GM19395 (cell line): Measurements from ENCODE around the gene POTEJ.
"Not testable (repeated sequence)": the region's sequence is repeated elsewhere in the genome, so short reads cannot be mapped to it uniquely, and the experiment has no call there.

Experiments
- ATAC-seq: cut with Tn5 transposase; IDR thresholded peaks from one replicate; pipeline ENCODE4 v1.9.1; 2021; ENCODE audit warnings: mild to moderate bottlenecking, moderate library complexity; ENCODE audit not compliant: unreplicated experiment

Gene POTEJ

DNA sequence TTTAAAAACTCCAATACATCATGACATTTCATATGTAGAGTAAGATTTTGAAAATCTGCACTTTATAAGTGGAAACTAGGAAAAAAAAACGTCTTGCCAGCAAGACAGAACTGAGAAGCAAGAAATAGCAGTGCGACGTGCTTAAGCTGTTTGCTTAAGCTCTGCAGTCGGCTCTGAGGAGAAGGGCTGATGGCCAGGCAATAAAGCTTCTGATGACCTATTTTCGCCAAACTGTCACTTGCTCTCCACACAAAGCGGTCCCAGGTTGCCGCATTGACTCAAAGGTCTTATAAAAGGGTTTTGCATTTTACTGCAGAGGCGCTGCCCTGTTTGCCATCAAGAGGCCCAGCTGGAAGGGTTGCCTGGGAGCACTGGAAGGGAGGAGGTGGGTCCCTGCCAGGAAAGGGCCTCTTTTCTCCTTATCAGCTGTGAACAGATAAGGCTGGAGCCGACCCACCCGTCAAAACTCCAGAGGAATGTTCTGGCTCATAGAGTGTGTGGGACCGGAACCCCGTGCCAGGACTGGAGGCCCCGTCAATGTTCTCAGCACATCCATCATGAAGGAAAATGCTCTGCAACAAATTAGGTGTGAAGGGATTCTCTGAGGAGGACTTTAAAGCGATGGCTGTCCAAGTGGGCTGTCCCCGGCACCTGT lies 9.5 kb upstream of the POTEJ start:
- ATAC-seq, result not testable (repeated sequence)

DNA sequence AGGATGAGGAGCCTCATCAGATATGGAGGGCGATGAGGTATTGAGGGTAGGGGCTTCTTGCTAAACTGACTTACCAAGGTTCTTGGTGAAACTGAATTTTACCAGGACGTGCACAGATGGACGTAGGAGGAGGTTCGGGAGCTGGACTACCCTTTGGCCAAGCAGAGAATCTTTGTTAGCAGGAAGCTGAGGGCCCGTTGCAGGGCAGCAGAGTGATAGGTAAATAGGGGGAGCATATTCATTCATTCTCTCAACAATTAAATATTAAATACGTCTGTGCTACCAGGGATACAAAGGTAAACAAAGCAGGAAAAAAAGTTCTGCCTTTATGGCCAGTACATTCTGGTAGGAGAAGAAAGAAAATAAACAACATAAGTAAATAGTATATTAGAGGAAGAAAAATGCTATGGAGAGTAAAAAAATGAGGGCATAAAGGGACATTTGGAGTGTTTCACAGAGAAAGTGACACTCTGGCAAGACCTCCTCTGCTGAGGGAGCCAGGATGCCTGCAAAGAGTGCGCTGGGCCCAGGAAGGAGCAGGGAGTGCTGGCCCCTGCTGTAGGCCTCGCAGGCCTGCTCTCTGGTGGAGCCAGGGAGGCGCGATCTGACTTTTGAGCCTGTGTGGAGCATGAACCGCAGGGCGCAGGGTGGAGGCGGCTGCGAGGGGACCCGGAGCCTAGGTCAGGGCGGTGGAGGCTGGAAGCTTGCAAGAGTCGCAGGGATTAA lies 2.8 kb upstream of the POTEJ start:
- ATAC-seq, result not testable (repeated sequence)

DNA sequence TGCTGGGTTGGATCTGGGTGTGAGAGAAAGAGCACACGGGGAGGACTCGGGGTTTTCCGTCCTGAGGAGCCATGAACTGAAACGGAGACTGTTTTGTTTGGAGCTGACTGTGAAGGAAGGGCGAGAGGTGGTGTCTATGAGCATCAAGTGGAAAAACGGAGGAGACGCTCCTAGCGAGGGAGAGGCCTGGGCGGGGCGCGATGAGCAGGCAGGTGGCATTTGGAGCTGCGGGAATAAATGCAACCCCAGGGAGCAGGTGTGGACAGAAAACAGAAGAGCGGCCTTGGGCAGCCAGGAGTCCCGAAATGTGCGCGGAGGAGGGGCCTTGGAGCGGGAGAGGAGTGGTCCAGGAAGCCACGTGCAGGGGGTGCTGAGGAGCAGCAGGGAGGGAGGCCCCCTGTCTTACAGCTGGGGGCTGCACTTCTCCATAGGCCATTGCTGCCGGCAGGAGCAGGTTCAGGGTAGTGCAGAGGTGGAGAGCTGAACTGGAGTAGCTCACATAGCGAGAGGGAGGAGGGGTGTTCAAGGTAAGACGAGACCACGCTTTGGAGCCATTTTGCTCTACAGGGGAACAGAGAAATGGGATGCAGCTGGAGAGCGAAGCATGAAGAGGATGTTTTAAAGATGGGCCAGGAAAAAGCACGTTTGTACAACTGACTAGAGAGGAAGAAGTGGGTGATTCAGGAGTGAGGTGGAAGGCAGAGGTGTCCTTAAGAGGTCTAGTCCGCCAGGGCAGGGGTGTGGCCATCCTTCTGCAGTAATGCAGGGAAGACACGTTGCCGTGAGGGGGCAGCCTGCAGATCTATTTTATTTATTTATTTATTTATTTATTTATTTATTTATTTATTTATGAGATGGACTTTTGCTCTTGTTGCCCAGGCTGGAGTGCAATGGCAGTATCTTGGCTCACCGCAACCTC lies 2.0 kb upstream of the POTEJ start:
- not testable (repeated sequence) for ATAC-seq

DNA sequence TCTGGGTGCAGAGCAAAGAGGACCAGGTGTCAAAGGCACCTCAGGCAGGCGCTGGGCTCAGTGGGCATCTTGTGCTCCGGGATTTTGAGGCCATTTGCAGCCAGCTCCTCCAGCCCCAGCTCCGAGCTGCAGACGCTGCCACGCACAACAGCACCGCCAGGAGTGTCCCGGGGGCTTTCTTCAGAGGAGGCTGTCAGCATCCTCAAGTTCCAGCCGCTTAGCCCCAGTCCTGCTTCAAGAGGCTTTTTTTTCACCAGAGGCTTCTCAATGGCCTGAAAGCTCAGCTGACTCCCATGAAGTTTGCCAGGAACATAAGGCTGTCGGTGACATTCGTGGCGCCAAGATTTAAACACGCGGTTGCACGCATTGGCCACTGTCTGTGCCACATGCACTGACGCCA lies 754 bp upstream of the POTEJ start:
- not testable (repeated sequence) for ATAC-seq

DNA sequence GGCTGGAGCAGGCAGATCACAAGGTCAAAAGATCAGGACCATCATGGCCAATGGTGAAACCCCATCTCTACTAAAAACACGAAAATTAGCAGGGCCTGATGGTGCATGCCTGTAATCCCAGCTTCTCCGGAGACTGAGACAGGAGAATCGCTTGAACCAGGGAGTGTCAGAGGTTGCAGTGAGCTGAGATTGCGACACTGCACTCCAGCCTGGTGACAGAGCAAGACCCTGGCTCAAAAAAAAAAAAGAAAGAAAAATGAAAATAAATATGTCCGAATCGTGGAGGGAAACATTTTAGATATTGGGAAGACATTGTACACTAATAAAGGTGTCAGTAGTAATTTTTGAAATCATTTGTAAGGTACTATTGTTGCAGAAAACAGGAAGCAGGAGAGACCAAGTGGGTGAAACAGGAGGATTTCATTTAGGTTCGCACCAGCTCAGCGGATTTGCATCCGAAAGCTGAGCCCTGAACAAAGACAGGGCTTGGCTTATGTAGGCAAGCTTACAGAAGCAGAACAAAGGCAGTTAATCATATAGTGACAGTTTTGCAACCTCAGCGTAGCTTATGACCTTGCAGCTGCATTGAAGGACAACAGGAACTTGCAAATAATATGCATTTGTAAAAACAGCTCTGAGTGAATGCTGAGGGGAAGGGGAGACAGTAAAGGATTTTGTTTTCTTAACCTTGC lies 17.7 kb downstream of the POTEJ start:
- ATAC-seq, result not testable (repeated sequence)

DNA sequence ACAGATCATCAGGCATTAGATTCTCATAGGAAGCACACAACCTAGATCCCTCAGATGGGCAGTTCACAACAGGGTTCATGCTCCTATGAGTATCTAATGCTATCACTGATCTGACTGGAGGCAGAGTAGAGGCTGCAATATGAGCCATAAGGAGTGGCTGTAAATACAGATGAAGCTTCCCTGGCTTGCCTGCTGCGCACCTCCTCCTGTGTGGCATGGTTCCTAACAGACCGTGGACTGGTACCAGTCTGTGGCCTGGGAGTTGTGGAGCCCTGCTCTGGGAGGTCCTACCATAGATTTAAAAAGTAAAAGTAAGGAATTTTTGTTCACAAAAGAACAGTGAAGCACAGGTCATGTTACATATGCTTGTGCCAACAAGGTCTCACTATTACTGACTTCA lies 27.7 kb downstream of the POTEJ start:
- ATAC-seq, result not testable (repeated sequence)

DNA sequence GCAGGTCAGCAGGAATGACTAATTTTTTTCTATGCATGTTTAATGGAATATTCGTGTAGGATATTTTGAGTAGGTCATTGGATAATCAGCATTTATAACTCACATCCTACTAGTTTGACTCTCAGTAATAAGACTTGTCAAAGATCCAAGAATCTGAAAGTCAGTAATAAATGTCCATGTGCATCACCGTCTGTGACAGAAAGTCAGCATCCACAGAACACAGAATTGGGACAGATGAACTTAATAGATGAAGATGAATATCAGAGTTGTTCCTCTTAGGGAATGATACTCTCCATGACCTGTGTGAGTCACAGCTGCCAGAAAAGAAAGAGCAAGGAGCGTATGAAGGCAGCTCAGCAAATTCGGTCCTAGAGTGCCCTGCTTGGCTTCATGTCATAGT lies 30.4 kb downstream of the POTEJ start:
- not testable (repeated sequence) for ATAC-seq

DNA sequence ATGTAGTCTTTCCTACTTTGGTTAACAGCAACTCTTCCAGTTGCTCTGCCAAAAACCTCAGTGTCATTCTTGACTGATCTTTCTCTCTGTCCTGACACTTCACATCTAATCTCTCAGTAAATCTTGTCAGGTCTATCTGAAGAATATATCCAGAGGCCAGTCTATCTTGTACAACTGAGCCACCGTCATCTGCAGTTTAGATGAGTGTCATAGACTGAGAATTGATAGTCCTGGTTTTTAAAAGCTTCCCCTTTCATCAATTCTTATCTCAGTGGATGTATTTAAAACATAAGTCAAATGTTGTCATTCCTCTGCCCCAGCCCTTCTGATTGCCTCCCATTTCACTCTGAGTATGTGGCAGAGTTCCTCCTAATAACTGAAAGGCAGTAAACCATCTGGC lies 38.0 kb downstream of the POTEJ start:
- not testable (repeated sequence) for ATAC-seq

DNA sequence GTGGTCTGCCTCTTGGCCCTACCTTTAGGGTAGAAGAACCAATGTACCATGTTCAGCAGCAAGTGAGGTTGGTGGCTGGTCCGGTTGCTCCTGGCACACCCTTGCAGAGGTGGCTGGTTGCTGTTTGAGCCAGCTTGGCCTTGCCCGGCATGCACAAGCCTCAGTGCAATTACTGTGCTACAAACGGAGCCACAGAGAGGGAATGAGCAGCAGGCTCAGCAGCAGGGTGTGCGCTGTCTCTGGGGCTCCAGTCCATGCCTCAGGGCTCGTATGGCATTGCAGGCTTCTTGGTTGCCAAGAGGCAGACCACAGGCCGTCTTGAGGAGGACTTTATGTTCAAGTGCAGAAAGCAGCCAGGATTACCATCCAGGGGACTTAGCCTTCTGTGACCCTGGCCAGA lies 53.3 kb downstream of the POTEJ start:
- not testable (repeated sequence) for ATAC-seq

DNA sequence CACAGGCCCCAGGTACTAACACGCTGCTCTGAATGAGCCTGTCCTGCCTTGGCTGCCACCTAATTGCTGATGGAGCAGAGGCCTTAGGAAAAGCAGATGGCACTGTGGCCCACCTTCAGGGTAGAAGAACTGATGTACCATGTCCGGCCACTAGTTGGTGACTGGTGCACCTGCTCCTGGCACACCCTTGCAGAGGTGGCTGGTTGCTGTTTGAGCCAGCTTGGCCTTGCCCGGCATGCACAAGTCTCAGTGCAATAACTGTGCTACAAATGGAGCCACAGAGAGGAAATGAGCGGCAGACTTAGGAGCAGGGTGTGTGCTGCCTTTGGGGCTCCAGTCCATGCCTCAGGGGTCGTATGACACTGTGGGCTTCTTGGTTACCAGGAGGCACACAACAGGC lies 54.4 kb downstream of the POTEJ start:
- ATAC-seq, result not testable (repeated sequence)

DNA sequence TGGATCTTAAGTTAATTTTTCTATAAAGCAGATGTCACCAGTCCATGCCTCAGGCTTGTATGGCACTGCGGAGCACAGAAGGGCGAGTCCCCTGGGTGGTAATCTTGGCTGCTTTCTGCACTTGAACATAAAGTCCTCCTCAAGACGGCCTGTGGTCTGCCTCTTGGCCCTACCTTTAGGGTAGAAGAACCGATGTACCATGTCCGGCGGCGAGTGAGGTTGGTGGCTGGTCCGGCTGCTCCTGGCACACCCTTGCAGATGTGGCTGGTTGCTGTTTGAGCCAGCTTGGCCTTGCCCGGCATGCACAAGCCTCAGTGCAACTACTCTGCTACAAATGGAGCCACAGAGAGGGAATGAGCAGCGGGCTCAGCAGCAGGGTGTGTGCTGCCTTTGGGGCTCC lies 56.3 kb downstream of the POTEJ start:
- ATAC-seq, result not testable (repeated sequence)

DNA sequence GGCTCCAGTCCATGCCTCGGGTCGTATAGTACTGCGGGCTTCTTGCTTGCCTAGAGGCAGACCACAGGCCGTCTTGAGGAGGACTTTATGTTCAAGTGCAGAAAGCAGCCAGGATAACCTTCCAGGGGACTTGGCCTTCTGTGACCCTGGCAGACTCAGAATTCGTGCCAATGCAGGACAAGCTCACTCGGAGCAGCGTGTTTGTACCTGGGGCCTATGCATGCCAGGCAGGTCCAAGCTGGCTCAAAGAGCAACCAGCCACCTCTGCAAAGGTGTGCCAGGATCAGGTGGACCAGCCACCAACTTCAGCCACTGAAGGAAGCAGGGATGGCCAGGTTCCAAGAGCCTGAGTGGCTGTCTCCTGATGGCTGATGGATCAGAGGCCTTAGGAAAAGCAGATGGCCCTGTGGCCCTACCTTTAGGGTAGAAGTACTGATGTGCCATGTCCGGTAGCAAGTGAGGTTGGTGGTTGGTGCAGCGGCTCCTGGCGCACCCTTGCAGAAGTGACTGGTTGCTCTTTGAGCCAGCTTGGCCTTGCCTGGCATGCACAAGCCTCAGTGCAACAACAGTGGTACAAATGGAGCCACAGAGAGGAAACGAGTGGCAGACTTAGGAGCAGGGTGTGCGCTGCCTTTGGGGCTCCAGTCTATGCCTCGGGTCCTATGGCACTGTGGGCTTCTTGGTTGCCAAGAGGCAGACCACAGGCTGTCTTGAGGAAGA lies 58.9 kb downstream of the POTEJ start:
- ATAC-seq, result not testable (repeated sequence)

DNA sequence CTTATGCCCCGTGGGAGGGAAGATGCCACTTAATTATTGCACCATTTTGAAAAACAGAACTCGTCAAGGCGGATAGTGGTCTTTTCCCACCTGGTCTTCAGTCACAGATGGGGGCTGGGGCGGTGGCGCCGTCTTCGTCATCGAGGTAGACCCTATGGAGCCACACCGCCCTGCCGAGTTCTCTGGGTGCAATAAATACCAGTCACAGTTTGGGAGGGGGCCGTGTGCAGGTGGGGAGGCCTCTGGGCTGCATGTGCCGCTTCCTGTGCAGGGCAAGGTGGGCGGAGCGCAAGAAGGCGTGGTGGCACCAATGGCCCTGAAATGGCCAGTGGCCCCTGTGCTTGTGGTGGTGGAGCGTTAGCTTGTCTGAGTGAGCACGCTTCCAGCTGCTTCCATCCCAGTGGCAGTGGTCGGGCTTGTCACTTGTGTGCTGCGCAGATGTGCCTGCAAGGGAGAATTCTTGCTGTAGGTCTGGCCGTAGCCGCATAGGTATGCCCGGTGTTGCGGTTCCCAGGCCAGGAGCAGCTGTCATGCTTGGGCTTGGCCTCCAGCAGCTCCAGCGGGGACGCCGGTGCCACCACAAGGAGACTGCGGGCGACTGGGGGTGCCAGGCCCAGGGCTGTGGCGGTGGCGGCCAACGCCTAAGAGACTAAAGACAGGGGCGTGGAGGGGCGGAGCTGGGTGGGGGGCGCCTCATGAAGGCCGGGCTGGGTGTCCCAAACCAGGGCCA lies 81.0 kb downstream of the POTEJ start:
- not testable (repeated sequence) for ATAC-seq

DNA sequence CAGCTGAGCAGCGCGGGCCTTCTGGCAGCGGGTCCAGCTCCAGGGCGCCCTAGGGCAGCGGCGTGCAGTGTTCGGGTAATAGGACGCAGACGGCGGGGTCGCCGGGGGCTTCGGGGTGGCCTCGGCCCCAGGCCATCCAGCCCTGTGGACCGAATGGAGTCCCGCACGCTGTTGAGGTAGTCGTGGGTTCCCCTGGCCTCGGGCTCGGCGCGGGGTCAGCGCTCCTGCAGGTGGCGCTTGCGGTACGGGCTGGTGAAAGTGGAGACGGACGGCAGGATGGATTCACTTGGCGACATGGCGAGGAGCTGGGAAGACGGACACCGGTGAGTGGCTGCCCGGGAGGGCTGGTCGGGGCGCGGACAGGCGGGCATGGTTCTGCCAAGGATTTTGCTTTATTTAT lies 82.2 kb downstream of the POTEJ start:
- ATAC-seq, result not testable (repeated sequence)

DNA sequence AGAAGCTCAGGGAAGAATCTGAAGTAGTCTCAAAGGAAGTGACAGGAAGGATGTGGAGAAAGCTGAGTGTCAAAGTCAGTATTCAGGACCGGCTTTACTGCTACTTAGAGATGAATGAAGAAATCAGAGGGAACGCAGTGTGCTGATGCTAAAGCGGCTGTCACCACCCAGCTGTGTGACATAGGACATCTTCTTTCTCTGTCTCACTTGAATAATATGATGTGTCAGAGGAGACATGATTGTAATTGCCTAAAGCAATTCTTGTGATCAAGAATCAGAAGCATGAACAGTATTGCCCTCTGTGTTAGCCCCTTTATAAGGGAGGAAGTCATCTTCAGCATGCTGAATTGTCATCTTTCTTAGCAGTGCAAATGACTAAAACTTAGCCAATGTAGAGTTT lies 92.0 kb downstream of the POTEJ start:
- not testable (repeated sequence) for ATAC-seq
